CD4-positive, alpha-beta T cell treated with Interleukin-4 for 1 hour (primary cell): ENCODE results near the gene MYL12A.

Experiments
- DNase-seq, 2 donors: peaks; one replicate each; pipeline ENCODE4 v3.0.0-alpha.2; 2020 to 2022

The MYL12A gene

GRCh38 chr18:3225588-3225987 lies 22.0 kb upstream of the MYL12A start:
- no peak for DNase-seq

- DNase-seq = no peak
Measured at GRCh38 chr18:3226048-3226447, 21.6 kb upstream of the MYL12A start.

DNA sequence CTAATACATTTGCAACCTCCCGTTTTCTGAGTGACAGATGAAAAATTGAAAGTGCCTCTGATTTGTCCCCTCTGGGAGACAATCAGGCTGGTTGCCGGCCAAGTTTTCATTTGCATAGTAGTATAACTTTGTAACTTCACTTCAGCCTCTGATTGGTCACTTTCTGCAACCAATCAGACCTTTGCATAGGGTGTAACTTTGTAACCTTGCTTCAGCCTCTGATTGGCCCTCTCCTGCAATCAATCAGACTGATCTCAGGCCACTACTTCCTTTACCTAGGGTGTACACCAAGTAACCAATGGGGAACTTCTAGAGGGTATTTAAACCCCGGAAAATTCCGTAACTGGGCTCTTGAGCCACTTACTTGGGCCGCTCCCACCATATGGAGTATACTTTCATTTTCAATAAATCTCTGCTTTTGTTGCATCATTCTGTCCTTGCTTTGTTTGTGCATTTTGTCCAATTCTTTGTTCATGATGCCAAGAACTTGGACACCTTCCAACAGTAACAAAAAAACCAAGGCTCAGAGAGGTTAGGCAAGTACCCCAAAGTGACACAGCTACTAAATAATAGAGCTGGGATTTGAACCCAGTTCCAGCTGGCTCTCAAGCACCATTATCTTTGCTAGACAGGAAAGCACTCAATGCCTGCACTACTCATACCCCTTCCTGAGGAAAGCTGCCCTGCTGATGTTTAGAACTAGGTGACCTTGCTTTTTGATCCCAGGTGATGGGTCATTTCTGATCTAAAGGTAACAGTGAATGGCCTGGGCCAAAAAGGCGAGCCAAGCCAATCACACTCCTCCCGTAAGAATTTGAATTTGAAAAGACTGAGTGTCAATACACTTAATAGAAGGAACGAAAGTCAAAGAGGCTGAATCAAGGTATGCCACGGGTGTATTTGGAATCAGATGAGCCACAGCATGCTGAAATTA lies 16.9 kb upstream of the MYL12A start:
- DNase-seq = no peak

DNA sequence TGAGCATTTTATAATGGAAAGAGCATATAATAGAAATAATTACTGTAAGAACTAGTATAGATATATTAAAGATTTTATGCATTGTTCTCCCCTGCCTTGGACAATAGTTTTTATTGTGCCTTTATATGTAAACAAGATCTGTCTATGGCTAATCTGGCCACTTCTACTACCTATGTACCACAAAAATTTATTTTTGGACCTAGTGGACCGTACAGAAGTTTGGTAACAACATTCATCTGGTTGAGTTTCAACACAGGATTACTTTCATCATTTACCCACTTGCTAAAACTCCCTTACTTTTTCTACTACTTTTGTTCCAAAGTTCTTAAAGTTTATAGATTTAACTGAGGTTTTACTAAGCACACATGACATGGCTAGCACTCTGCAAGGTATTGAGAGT lies 14.6 kb upstream of the MYL12A start:
- DNase-seq = no peak

DNA sequence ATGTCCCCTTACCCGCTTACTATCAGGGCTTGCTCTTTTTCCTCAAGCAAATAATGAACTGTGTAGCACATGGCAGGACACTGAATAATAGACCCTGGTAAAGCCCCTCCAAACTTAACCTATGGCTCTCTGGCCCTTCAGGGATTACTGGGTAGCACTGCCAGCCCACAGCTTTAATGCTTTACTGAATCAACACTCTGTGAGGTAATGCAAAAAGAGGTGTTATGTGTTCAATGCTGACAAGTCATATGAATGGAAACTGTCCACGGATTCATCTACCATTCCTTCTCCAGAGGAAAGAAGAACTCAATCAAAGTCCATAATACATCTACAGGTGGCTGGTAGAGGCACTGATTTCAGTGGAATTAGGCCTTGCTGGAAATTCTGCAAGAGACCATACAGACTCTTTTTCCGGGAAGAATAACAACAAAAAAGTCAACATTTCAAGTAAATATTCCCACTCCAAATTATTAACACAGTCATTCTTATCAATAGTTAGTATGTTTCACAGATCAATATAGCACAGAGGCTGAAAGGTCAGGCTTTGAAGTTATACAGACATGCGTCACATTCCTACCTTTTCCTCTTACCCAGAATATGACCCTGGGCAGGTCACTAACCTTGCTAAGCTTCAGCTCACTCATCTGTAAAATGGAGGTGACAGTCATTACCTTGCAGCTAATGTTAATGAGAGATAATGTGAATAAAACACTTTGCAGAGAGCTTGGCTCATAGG lies 14.0 kb upstream of the MYL12A start:
- no peak for DNase-seq

DNA sequence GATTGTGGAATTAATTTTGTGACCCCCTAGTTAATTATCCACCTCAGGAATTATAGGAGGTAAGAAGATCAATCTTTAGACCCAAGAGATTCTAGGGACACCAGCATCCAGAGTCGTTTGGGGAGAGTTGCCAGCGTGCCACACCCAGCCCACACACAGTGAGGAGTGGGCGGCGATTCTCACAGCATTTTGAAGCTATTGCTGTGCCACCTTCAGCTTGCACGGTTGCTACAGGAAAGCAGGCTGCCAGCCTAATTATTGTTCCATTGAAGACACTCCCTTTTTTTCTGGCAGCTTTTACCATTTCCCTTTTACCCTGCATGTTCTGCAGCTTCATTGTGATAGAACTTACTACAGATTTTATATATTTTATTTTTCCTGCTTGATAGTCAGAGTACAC lies 13.1 kb upstream of the MYL12A start:
- no peak for DNase-seq

GRCh38 chr18:3235846-3236245 lies 11.8 kb upstream of the MYL12A start:
- no peak for DNase-seq

DNA sequence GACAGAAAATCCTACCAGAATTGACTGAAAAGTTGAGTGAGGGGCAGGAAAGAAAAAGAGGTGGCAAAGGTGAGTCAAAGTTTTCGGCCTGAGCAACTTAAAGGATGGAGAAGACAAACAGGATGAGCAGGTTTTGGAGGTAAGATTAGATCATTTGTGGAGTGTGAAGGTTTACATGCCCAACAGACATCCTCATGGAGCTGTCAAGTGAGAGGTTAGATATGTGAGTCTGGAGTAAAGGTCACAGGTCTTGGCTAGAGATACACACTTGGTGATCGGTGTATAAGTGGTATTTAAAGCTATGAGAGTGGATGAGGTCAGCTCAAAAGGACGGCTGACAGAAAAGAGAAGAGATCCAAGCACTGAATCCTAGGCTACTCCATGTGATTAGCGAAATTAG lies 11.1 kb upstream of the MYL12A start:
- DNase-seq = no peak

GRCh38 chr18:3238742-3239141 lies 8.9 kb upstream of the MYL12A start:
- DNase-seq = no peak

GRCh38 chr18:3245185-3245564 lies 2.4 kb upstream of the MYL12A start:
- DNase-seq = no peak

- DNase-seq = peak; percentile 82 to 85
Measured at GRCh38 chr18:3245853-3246634, 1.6 kb upstream of the MYL12A start.

DNA sequence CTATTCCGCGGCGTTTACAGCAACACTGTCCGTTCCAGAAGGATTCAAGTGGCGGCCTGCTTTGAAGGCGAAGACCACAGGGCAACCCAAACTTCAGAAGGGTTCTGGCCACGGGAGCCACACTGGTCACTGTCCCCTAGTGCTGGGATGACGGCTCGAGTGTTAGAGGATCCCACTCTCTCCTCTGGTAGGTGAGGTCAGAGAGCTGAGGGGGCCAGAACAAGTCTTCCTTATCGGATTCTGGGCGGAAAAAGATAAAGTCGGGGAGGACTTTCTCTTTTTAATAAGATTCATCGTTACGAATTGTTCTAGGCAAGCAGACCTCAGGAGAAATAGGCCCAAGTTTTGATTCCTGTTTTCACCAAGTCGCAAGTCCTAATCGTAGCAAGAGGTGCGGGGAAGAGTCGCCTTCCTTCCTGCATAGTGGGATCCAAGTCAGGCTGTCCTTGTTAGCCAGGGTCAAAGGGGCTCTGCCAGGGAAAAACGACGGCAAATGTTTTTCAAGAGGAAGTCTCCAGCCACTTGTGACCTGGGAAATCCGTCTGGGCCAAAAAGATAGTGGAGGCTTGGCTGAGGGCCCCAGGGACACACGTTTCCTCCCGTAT lies 864 bp upstream of the MYL12A start:
- DNase-seq = peak in 1 of 2 donors; percentile 32

DNA sequence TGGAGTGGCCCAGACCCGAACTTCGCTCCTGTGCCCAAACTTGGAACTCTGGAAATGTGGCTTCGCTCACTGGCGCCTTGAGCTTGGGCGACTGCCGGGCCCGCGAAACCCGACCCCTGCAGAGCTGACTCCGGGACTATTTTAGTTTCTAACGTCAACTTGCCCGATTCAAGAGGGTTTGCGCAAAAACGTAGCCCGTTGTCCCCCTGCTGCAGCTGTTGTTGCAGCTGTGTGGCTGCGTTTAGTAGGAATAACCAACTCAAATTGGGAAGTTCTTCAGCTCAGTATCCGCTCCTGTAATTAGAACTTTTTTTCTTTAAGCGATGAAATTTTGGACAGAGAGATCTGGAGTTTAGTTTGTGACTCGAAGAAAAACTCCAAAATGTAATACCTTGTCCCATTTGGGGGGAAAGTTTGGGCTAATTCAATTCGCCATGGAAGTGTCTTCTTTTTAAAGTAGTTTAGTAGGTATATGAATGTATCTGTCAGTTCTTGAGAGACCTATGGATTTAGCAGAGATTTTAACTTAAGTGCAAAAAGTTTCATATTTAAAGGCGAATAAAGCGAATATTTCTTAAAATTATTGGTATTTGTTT lies 559 bp downstream of the MYL12A start:
- DNase-seq = peak in 1 of 2 donors; percentile 32

- peak; percentile 30 to 79 for DNase-seq
Measured at GRCh38 chr18:3248658-3249359, 1.2 kb downstream of the MYL12A start.

DNA sequence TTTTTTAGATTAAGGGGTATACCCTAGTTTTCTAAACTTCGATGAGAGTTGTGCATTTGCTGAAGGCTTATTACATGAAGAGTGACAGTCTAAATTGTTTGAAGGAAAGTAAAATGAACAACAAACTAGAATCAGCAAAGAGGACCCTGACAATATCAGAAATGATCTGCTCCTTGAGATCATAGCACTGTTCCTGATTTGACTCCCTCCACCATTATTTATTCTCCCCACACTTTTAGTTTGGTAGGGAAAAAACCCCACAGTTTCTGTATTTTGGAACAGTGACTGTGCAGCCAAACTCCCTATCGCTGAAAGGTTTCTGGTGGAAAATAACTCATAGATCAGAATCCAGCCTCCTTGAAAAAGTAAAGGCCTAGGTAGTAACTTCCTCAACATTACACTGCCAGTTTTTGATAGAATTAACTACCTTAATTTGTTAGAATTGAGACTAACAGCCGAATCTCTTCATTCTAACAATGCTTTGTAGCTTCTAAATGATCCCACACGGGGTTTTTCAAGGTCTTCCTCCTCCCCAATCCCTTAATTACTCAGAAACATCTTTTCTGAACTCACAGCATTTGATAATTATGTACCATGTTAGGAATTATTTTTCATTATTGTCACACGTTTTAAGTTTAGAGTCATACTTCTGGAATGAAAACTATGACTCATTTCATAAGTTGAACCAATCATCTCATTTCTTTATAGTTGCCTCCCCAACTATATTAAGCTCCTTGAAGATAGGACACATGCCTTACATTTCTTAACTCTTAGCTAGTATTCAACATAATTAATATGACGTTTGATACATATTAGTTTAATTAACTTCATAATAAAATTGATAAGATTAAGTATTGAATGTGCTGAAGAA lies 2.9 kb downstream of the MYL12A start:
- DNase-seq = peak in 1 of 2 donors; percentile 53

GRCh38 chr18:3251249-3251962 lies 3.8 kb downstream of the MYL12A start:
- DNase-seq = no peak

DNA sequence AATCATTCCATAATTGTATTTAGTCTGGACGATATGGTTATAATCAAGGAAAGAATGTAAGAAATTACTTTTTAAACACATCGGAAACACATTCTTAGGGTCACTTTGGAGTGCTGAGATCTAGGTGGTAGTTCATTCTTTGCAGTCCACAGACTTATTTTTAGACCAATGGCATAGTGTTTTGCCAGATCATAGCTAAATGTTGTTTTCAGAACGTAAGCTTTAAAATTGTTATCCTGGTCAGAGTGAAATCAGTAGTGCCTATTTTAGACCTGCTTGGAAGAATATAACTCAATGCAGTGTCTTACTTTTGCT lies 4.3 kb downstream of the MYL12A start:
- no peak for DNase-seq

DNA sequence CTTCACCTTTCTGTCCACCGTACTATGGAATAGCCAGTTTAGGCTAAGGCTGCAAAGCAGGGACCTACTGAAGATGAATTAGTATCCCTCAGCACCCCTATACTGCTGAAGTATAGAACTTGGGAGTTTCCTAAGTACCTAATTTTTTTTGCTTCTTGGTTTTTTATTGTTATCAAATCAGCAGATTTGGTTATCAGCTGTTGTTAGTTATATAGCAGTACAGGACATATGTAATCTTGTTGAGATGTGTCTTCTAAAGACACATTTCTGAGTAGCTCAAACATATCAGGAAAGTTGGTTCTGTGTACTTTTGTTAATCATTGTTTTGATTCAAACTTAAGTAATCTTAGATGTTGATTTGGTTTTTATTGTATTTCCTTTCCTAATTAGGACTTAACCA lies 5.2 kb downstream of the MYL12A start:
- DNase-seq = no peak

GRCh38 chr18:3254725-3255124 lies 7.1 kb downstream of the MYL12A start:
- DNase-seq = no peak

GRCh38 chr18:3255611-3256165 lies 8.1 kb downstream of the MYL12A start:
- no peak for DNase-seq
